Neural crest cell (in vitro differentiated cells): Measurements from ENCODE around the gene TTI1. TPM values are rescaled to one million over a fixed set of nuclear protein-coding genes. Genes with fewer than 3 reads are reported as not detected.

Experiments
- DNase-seq: peaks from one replicate; pipeline ENCODE4 v3.0.0; 2021; ENCODE audit warnings: low read depth, mixed read lengths, low spot score
- H3K27ac Mint-ChIP-seq: one replicate; pipeline ENCODE4 v1.8.0; 2021; ENCODE audit warnings: mild to moderate bottlenecking, mixed read lengths; ENCODE audit not compliant: unreplicated experiment
- H3K27me3 Mint-ChIP-seq: 2 replicates; pipeline ENCODE4 v1.8.0; 2021; ENCODE audit warnings: low read depth, mild to moderate bottlenecking, mixed read lengths
- H3K36me3 Mint-ChIP-seq: 2 replicates; pipeline ENCODE4 v1.8.0; 2021; ENCODE audit warnings: low read depth, mild to moderate bottlenecking, mixed read lengths
- H3K4me1 Mint-ChIP-seq: 2 replicates; pipeline ENCODE4 v1.8.0; 2021; ENCODE audit warnings: mixed read lengths
- H3K4me3 Mint-ChIP-seq: one replicate; pipeline ENCODE4 v1.8.0; 2021; ENCODE audit warnings: mild to moderate bottlenecking, mixed read lengths
- H3K9me3 Mint-ChIP-seq: 2 replicates; pipeline ENCODE4 v1.8.0; 2021; ENCODE audit warnings: mixed read lengths
- CTCF ChIP-seq: fragments of 200-600 bp; sonication (generic); conservative IDR thresholded peaks from 2 replicates; pipeline ENCODE4 v1.5.0; 2021; ENCODE audit warnings: antibody characterized with exemption, mild to moderate bottlenecking
- total RNA-seq: library from RNA; stranded (reverse); gene quantifications from 2 replicates; pipeline ENCODE4 v1.2.1, GENCODE V29; 2021

Gene TTI1
- total RNA-seq, 1 donor from 2014 or later = 52.9 TPM

GRCh38 chr20:37976887-37977286 lies 56.4 kb downstream of the TTI1 start:
- peak overlapping the region; percentile 72 for H3K4me3 Mint-ChIP-seq

GRCh38 chr20:37973059-37973910 lies 60.0 kb downstream of the TTI1 start:
- Mint-ChIP-seq H3K27me3 (no peaks in the 10 kb centered on the region), H3K36me3 (peaks cover 4% of the 10 kb centered on the region), H3K4me1 (peaks cover 21% of the 10 kb centered on the region), H3K9me3 (peaks cover 3% of the 10 kb centered on the region), H3K27ac (no peak overlapping the region), H3K4me3 (no peak overlapping the region)
- DNase-seq = no peak
- no peak for TF ChIP-seq CTCF

More at GRCh38 chr20:37976887-37977286, 56.4 kb downstream of the TTI1 start:
- no peak for TF ChIP-seq CTCF
- DNase-seq = no peak
- Mint-ChIP-seq H3K9me3 (no peaks in the 10 kb centered on the region), H3K36me3 (peaks cover 3% of the 10 kb centered on the region), H3K27me3 (no peaks in the 10 kb centered on the region), H3K27ac (peak overlapping the region; percentile 37), H3K4me1 (peaks cover 20% of the 10 kb centered on the region)

GRCh38 chr20:37972256-37973058 lies 60.8 kb downstream of the TTI1 start:
- Mint-ChIP-seq H3K27me3 (no peaks in the 10 kb centered on the region), H3K4me1 (peaks cover 15% of the 10 kb centered on the region), H3K27ac (no peak overlapping the region), H3K36me3 (peaks cover 4% of the 10 kb centered on the region), H3K9me3 (peaks cover 3% of the 10 kb centered on the region), H3K4me3 (no peak overlapping the region)
- TF ChIP-seq CTCF = no peak
- no peak for DNase-seq

GRCh38 chr20:37971561-37972127 lies 61.6 kb downstream of the TTI1 start:
- Mint-ChIP-seq H3K4me3 (no peak overlapping the region), H3K9me3 (peaks cover 6% of the 10 kb centered on the region)

More at GRCh38 chr20:37971561-37972127, 61.6 kb downstream of the TTI1 start:
- Mint-ChIP-seq H3K27ac (no peak overlapping the region), H3K36me3 (peaks cover 4% of the 10 kb centered on the region), H3K27me3 (no peaks in the 10 kb centered on the region), H3K4me1 (peaks cover 9% of the 10 kb centered on the region)
- TF ChIP-seq CTCF = no peak
- DNase-seq = no peak
